C1 segment of cervical spinal cord (tissue), 14 donors: ENCODE results near the gene PKNOX2.

Experiments
- DNase-seq, 14 donors: peaks; one replicate each; lab custom pipeline; 2025; lab: John Stamatoyannopoulos, UW

PKNOX2 gene

GRCh38 chr11:125164422-125165110, at the start of gene PKNOX2:
PKNOX2 (plus strand) TSS chr11:125164751; CDS start chr11:125351306, 186,555 bp downstream.
- peak in 13 of 14 donors; percentile 23 to 88 (median 67) for DNase-seq

GRCh38 chr11:125117429-125117828, 47.1 kb upstream of the PKNOX2 start:
- no peak for DNase-seq

GRCh38 chr11:125123194-125123946, 41.2 kb upstream of the PKNOX2 start:
- DNase-seq = no peak

- peak in 2 of 14 donors; percentile 11 to 15 for DNase-seq
Measured at GRCh38 chr11:125123947-125124617, 40.5 kb upstream of the PKNOX2 start.

- DNase-seq = no peak
Measured at GRCh38 chr11:125124618-125124992, 39.9 kb upstream of the PKNOX2 start.

GRCh38 chr11:125128450-125128849, 36.1 kb upstream of the PKNOX2 start:
- DNase-seq = no peak

- DNase-seq = no peak
Measured at GRCh38 chr11:125129316-125129993, 35.1 kb upstream of the PKNOX2 start.

GRCh38 chr11:125132071-125132470, 32.5 kb upstream of the PKNOX2 start:
- DNase-seq = no peak

GRCh38 chr11:125132596-125132995, 32.0 kb upstream of the PKNOX2 start:
- DNase-seq = no peak

- DNase-seq = no peak
Measured at GRCh38 chr11:125136001-125136400, 28.6 kb upstream of the PKNOX2 start.

GRCh38 chr11:125138966-125139365, 25.6 kb upstream of the PKNOX2 start:
- DNase-seq = no peak

GRCh38 chr11:125139778-125140177, 24.8 kb upstream of the PKNOX2 start:
- no peak for DNase-seq

GRCh38 chr11:125140233-125140632, 24.3 kb upstream of the PKNOX2 start:
- DNase-seq = no peak

GRCh38 chr11:125141178-125141577, 23.4 kb upstream of the PKNOX2 start:
- DNase-seq = no peak

GRCh38 chr11:125141686-125142535, 22.6 kb upstream of the PKNOX2 start:
- DNase-seq = peak in 8 of 14 donors; percentile 4 to 56 (median 20)

- no peak for DNase-seq
Measured at GRCh38 chr11:125146232-125146631, 18.3 kb upstream of the PKNOX2 start.

- DNase-seq = no peak
Measured at GRCh38 chr11:125147280-125147679, 17.3 kb upstream of the PKNOX2 start.

- DNase-seq = no peak
Measured at GRCh38 chr11:125148011-125148410, 16.5 kb upstream of the PKNOX2 start.

- no peak for DNase-seq
Measured at GRCh38 chr11:125148743-125149142, 15.8 kb upstream of the PKNOX2 start.

- no peak for DNase-seq
Measured at GRCh38 chr11:125153837-125154236, 10.7 kb upstream of the PKNOX2 start.
